Stimulated activated naive CD8-positive, alpha-beta T cell treated with anti-CD3 and anti-CD28 coated beads, Interleukin-15, Interleukin-2, amounts not matched to agents 100 ng/mL and 50 ng/mL, for 24 hours (primary cell): ENCODE data around the gene EPHA2.
A peak's percentile ranks its signal among the peaks of the same experiment; 100 is the strongest.
"Not testable (repeated sequence)": the region's sequence is repeated elsewhere in the genome, so short reads cannot be mapped to it uniquely, and the experiment has no call there.

ENCODE experiments used
- H3K27ac Mint-ChIP-seq: one replicate; pipeline ENCODE4 v1.8.0; 2021; ENCODE audit warnings: mild to moderate bottlenecking, mixed read lengths
- H3K27me3 Mint-ChIP-seq: one replicate; pipeline ENCODE4 v1.8.0; 2021; ENCODE audit warnings: mixed read lengths
- H3K36me3 Mint-ChIP-seq: one replicate; pipeline ENCODE4 v1.8.0; 2021; ENCODE audit warnings: low read depth, mixed read lengths
- H3K4me1 Mint-ChIP-seq: one replicate; pipeline ENCODE4 v1.8.0; 2021; ENCODE audit warnings: low read depth, mixed read lengths
- H3K4me3 Mint-ChIP-seq: one replicate; pipeline ENCODE4 v1.8.0; 2021; ENCODE audit warnings: mild to moderate bottlenecking, mixed read lengths
- H3K9me3 Mint-ChIP-seq: one replicate; pipeline ENCODE4 v1.8.0; 2021; ENCODE audit warnings: mixed read lengths

Gene EPHA2

DNA sequence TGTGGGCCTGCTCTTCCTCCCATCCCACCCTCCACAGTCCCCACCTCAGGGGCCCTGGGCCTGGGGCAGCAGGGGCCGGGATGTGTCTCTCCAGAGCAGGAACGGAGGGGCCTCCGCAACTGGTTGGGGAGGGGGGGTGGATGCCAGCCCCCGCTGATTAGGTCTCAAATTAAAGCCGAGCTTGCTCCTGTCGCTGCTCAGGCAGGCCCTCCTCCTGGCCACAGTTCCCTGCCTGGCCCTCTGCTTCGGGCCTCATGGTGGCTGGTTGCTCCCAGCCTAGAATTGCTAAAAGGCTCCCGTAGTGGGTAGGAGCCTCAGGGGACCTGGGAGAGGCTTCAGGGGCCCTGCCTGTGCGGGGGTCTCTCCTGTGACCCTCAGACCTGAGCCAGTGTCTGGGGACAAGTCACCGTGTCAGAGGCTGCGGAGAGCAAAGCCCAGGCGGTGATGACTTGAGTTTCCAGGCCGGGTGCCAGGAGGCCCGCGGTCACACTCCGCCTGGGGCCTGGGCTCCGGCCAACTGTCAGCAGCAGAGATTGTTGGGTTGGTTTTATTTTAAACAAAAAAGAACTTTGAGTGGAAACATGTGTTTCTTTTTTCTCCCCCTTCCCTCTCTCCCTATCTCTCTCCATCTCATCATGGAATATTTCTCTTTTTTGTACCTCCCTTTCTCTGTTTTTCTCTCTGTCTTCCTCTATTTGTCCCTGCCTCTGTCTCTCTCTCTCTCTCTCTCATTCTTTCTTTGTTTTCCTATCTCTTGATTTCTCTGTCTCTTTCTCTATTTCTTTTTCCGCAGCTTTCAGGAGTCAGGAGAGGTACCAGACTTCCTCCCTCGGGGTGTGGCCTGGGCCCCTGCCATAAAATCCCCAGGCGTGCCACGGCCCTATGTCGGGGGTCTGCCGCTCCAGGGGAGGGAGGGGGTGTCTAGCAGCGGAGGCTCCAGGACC, 20.0 kb upstream of the EPHA2 start:
- Mint-ChIP-seq H3K27ac (no peak overlapping the region), H3K27me3 (no peaks in the 10 kb centered on the region)

DNA sequence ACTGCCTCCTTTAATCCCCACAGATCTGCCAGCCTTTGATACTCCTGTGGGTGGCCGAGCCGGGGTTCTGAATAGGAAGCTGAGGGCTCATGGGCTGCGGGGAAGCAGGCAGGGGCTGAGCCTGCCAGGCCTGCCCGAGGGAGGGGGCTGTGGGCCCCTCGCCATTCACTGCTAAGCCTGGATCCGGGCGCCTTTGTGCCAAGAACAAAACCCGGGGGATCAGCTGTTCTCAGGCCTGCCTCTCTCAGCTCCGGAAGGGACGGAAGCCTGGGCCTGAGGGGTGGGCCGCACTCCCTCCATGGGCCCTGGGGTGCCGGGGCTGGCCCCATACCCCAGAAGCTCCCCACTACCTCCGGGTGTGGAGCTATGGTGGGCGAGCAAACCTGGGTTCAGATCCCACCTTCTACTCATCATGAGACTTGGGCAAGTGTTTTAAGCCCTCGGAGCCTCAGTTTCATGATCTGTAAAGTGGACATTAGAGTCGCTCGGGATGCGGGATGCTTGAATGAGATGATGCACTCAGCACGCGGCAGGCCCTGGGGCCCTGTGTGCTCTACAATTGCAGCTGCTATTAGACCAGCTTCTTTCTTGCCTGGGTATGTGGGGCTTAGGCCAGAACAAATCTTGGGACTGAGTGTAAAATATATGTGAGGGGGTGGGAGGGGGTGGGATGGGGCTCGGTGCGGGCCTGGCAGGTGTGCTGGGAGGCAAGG, 19.2 kb upstream of the EPHA2 start:
- Mint-ChIP-seq H3K4me1 (no peaks in the 10 kb centered on the region), H3K27ac (no peak overlapping the region), H3K9me3 (no peaks in the 10 kb centered on the region), H3K27me3 (no peaks in the 10 kb centered on the region), H3K4me3 (no peak overlapping the region), H3K36me3 (no peaks in the 10 kb centered on the region)

More for the DNA sequence above, 20.0 kb upstream of the EPHA2 start:
- no peak overlapping the region for H3K4me3 Mint-ChIP-seq
- no peaks in the 10 kb centered on the region for H3K36me3 Mint-ChIP-seq
- H3K4me1 Mint-ChIP-seq = no peaks in the 10 kb centered on the region
- H3K9me3 Mint-ChIP-seq = no peaks in the 10 kb centered on the region

DNA sequence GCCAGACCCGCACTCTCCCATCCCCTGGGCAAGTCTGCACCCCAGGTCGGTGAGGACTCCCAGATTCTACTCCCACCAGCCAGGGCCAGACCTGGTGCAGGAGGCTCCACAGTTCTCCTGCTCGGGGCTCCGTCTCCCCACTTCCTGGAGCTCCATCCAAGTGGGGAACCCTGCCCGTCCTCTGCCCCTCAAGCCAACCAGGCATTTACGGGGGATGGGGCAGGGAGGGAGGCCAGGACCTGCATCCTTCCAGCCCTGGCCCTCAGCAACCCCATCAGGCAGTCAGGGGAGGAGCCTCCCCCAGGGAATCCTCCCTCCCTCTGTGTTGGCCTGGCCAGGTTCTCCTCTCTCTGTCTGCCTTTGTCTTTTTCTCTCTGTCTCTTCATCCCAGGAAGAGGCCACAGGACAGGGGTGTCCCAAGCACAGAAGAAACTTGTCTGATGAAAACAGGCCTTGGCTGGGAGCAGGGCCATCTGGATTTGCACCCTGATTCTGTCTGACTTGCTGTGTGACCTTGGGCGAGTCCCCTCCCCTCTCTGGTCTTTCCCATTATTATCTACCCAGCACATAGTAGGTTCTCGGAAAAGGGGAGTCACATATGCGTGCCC, 18.5 kb upstream of the EPHA2 start:
- Mint-ChIP-seq H3K4me1 (no peaks in the 10 kb centered on the region), H3K4me3 (no peak overlapping the region), H3K27ac (no peak overlapping the region), H3K9me3 (no peaks in the 10 kb centered on the region), H3K36me3 (no peaks in the 10 kb centered on the region), H3K27me3 (no peaks in the 10 kb centered on the region)

DNA sequence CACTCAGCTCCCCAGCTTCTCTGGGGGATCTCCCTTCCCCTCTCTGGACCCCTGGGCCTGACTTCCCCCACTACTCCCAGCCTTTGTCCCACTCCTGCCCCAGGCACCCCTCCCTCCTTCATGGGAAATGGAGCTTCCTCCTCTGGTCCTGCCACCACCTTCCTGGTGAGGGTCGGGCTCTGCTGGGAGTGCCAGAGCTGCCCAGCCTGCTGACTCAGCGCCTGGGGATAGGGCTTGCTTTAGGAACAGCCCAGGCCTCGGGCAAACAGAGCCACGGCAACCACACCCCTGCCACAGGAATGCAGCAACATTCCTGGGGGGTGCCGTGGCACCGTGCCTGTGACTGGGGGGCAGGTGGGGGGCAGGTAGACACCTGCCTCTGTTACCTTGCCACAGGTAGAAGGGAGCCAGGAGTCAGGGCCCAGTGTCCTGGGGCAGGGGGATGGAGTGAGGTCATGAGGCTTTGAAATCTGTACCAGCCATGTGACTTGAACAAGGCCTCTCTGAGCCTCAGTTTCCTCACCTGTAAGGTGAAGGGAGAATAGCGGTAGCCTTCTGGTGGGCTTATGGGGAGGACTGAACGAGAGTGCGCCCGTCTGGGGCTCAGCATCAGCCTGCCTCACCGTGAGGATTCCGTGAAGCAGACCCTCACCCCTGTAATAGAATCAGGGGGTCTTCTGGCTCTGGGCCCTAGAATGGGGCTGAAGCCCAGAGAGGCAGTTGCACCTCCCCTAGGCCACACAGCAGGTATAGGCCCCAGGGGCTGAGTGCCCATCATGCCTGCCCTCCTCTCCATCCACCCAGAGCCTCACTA, 17.8 kb upstream of the EPHA2 start:
- no peak overlapping the region for H3K27ac Mint-ChIP-seq
- H3K4me3 Mint-ChIP-seq = no peak overlapping the region
- no peaks in the 10 kb centered on the region for H3K27me3 Mint-ChIP-seq
- peaks cover 6% of the 10 kb centered on the region for H3K4me1 Mint-ChIP-seq
- H3K9me3 Mint-ChIP-seq = no peaks in the 10 kb centered on the region
- H3K36me3 Mint-ChIP-seq = no peaks in the 10 kb centered on the region

DNA sequence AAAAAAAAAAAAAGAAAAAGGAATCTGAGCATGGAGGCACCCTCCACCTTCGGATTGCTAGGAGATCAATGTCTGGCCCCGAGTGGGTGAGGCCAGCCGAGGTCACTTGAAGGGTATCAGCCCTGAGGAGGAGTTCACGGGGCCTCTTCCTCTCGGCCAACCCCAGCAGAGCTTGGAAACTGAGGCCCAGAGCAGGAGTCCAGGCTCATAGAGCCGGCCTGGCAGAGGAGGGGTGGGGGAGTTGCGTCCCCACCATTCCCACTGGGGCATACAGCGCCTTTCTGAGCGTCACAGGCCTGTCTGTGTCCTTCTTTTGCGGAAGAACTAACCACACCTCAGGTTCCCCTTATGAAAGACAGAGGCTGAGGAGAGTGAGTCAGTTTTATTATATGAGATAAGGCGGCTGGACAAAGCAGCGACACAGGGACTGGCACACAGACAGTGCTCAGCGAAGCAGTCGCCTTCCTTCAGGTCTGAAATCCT, 17.1 kb upstream of the EPHA2 start:
- Mint-ChIP-seq H3K27me3 (no peaks in the 10 kb centered on the region), H3K4me3 (no peak overlapping the region), H3K36me3 (no peaks in the 10 kb centered on the region), H3K4me1 (peaks cover 12% of the 10 kb centered on the region), H3K9me3 (no peaks in the 10 kb centered on the region), H3K27ac (no peak overlapping the region)

DNA sequence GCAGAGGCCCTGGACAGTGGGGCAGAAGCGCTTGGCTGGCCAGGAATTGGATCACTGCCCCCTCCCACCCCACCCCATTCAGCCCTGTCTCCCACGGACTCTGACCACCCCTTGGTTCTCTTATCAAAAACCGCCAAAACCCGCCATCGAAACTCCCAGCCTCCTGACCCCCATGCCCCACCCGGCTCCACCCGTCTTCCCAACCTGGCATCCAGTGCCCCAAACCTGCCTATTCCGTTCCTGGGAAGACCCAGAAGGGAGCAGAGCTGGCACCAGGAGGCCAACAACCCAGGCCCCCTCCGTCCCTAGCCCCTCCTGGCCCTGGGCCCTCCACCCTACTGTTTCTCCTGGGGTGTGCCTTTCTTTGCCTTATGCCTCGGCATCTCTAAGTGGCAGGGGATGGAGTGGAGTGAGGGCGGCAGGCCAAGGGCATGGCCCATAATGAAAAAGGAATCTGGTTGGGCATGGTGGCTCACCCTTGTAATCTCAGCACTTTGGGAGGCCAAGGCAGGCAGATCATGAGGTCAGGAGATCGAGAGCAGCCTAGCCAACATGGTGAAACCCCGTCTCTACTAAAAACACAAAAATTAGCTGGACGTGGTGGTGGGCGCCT, 16.5 kb upstream of the EPHA2 start:
- Mint-ChIP-seq H3K4me3 (no peak overlapping the region), H3K36me3 (no peaks in the 10 kb centered on the region), H3K27ac (no peak overlapping the region), H3K27me3 (no peaks in the 10 kb centered on the region), H3K4me1 (peaks cover 12% of the 10 kb centered on the region), H3K9me3 (no peaks in the 10 kb centered on the region)

DNA sequence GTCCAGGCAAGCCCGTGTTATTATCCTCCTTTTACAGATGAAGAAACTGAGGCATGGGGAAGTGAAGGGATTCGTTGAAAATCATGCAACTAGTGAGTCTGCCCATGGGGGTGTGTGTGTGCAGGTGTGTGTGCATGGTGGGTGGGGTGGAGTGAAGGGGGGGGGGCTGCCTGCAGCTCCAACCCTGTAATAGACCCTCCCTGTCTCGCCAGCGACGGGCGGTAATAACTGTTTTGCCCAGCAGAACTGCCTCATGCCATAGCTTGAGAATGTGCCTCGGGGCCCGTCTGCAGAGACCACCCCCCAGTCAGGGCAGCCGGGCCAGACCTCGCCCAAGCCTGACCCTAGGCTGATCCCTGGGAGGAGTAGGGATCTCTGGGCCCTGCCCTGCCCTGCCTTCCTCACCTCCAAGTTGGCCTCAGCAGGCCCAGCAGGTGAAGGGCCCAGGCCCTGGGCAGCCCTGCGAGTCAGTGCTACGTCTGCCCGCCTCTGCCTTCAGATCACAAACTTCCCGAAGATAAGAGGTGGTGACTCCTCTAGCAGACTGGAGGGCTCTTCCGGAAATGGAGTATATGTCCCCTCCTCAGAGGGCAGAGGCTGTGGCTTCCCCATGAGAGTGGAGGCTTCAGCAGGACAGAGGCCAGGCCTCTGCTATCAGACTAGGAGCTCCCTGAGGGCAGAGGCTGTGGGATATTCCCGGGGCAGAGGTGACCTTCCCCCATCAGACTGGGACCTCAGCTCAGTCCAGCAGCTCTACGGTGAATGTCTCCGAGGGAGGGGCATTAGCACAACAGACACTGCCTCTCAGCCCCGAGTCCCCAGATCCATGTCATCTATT, 15.7 kb upstream of the EPHA2 start:
- Mint-ChIP-seq H3K36me3 (no peaks in the 10 kb centered on the region), H3K27me3 (no peaks in the 10 kb centered on the region), H3K27ac (no peak overlapping the region), H3K9me3 (no peaks in the 10 kb centered on the region), H3K4me3 (no peak overlapping the region), H3K4me1 (peaks cover 12% of the 10 kb centered on the region)

DNA sequence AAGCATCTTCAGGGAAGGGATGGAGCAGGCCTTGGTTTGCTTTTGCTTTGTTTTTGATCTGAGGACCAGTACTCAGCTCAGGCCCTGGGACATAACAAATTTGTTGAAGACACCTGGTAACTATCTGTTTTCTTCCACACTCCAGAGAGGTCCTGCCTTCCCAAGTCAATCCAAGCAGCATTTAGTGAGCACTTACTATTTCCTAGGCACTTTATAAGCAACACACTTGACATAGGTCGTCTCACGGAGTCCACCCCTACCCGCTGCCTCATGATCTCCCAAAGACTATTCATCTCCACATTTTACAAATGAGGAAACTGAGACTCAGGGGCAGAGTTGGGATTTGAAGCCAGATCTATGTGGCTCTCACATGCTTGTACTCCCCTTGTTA, 14.4 kb upstream of the EPHA2 start:
- H3K27ac Mint-ChIP-seq = no peak overlapping the region
- no peaks in the 10 kb centered on the region for H3K27me3 Mint-ChIP-seq
- no peaks in the 10 kb centered on the region for H3K36me3 Mint-ChIP-seq
- H3K4me3 Mint-ChIP-seq = no peak overlapping the region
- H3K9me3 Mint-ChIP-seq = no peaks in the 10 kb centered on the region
- peaks cover 16% of the 10 kb centered on the region for H3K4me1 Mint-ChIP-seq

DNA sequence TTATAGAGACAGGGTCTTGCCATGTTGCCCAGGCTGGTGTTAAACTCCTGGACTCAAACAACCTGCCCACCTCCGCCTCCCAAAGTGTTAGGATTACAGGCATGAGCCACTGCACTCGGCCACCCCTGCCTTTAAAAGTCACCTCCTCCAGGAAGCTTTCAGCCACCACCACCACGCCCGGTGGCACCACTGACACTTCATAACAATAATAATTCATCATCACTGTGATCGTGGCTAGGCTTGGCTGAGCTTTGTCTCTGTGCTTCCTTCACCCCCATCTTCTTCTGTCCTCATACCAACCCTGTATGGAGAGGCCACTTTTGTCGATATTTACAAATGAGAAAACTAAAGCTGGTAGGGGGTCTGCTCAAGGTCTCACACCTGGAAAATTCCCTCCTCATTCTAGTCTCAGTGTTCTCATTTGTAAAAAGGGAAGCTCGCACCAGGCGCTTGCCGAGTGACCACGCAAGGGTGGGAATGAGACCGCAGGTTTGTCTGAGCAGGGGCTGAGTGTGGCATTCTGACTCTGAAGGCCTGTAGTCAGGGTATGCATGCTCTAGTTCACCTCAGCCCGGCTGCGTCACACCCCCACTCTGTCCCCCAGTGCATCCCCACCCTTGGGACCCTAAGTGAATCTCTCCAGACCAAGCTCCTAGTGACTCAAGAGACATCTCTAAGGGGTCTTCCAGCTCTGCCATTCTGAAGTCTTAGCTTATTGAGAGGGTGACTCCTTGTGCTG, 12.9 kb upstream of the EPHA2 start:
- Mint-ChIP-seq H3K4me1 (peaks cover 29% of the 10 kb centered on the region), H3K27ac (peak overlapping the region; percentile 61), H3K9me3 (no peaks in the 10 kb centered on the region), H3K4me3 (no peak overlapping the region), H3K36me3 (no peaks in the 10 kb centered on the region), H3K27me3 (peaks cover 4% of the 10 kb centered on the region)

DNA sequence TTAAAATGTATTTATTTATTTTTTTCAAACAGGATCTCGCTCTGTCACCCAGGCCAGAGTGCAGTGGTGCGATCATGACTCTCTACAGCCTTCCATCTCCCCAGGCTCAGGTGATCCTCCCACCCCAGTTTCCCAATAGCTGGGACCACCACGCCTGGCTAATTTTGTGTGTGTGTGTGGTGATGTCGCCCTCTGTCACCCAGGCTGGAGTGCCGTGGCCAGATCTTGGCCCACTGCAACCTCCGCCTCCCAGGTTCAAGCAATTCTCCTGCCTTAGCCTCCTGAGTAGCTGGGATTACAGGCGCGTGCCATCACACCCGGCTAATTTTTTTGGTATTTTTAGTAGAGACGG, 12.3 kb upstream of the EPHA2 start:
- H3K9me3 Mint-ChIP-seq, H3K36me3 Mint-ChIP-seq, H3K27ac Mint-ChIP-seq, H3K27me3 Mint-ChIP-seq: not testable (repeated sequence)
- peaks cover 36% of the 10 kb centered on the region for H3K4me1 Mint-ChIP-seq
- peak overlapping the region; percentile 17 for H3K4me3 Mint-ChIP-seq

DNA sequence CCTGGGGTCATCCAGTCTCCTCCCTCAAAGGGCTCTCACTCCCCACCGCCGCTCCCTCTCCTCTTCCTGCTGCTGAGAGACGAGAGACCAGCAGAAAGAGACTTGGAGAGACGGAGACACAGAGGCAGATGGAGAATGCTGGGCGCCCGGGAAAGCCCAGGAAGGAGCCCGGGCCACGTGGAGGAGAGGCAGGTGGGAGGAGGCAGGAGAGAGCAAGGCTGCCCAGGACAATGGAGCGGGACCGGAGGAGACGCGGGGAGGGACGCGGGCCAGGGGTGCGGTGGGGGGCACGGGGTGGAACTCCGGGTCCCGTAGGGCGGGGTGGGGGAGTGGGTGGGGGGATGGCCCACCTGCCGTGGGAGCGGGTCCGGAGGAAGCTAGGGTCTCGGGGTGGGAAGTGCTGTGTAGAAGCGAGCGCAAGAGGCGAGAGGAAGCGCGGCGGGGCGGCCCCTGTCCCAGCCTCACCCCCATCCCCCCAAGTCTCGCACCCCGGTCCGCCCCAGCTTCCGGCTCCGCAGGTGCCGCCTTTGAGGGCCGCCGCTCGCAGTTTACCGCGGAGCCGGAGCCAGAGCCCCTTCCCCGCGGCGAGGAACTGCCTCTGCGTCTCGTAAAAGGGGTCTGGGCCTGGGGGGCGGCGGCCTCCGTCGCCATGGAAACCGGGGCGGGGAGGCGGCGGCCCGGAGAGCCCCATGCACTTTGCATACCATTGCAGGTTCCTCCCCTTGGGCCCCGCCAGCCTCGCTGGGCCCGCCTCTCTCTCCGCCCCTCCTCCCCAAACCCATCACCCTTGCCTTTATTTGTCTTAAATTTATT, 11.7 kb upstream of the EPHA2 start:
- Mint-ChIP-seq H3K9me3 (no peaks in the 10 kb centered on the region), H3K4me1 (peaks cover 41% of the 10 kb centered on the region), H3K27me3 (peaks cover 4% of the 10 kb centered on the region), H3K36me3 (no peaks in the 10 kb centered on the region), H3K4me3 (peak overlapping the region; percentile 13), H3K27ac (no peak overlapping the region)

DNA sequence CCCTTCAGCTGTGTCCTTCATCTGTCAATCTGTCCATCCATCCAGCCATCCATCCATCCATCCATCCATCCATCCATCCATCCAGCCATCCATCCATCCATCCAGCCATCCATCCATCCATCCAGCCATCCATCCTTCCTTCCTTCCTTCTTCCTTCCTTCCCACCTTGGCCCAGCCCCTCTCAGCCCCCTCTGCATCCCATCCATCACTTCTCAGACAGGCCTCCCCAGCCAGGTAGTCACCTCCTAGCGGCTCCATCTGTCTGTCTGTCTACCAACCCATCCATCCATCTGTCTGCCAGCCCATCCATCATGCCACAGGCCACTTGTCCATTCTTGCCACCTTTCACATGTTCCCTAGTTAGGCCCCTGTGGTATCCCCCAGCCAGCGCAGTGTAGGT, 10.2 kb upstream of the EPHA2 start:
- H3K4me1 Mint-ChIP-seq = peaks cover 52% of the 10 kb centered on the region
- no peaks in the 10 kb centered on the region for H3K9me3 Mint-ChIP-seq
- no peak overlapping the region for H3K4me3 Mint-ChIP-seq
- H3K27me3 Mint-ChIP-seq = peaks cover 4% of the 10 kb centered on the region
- no peaks in the 10 kb centered on the region for H3K36me3 Mint-ChIP-seq
- H3K27ac Mint-ChIP-seq = no peak overlapping the region
